GM23338 (cell line): ENCODE results near the gene SHFL. TPM values are rescaled to one million over a fixed set of nuclear protein-coding genes. Genes with fewer than 3 reads are reported as not detected.

Experiments used
- ATAC-seq: fragments of 200-7000 bp; cut with Tn5 transposase; 3 replicates; pipeline ENCODE4 v1.9.1; 2020
- DNase-seq: peaks from one replicate; pipeline ENCODE4 v3.0.0-alpha.2; 2015; ENCODE audit warnings: low spot score
- H2AFZ ChIP-seq: fragments of 200-600 bp; sonication (generic); 2 replicates; pipeline ENCODE4 v1.8.0; 2016; ENCODE audit warnings: antibody characterized with exemption, mild to moderate bottlenecking, moderate library complexity
- H3F3A ChIP-seq: fragments of 200-600 bp; sonication (generic); replicated peaks from 2 replicates; pipeline ENCODE4 v1.8.0; 2017; ENCODE audit warnings: antibody characterized with exemption, mixed run types, low read depth
- H3K27ac ChIP-seq: fragments of 200-600 bp; sonication (generic); 2 replicates; pipeline ENCODE4 v1.6.1; 2016; ENCODE audit warnings: low read depth
- H3K27me3 ChIP-seq: fragments of 200-600 bp; sonication (generic); 2 replicates; pipeline ENCODE4 v1.8.0; 2016; ENCODE audit warnings: mild to moderate bottlenecking, mixed run types, moderate library complexity; ENCODE audit not compliant: insufficient read depth
- H3K36me3 ChIP-seq: fragments of 200-600 bp; sonication (generic); 2 replicates; pipeline ENCODE4 v1.8.0; 2016; ENCODE audit warnings: mild to moderate bottlenecking; ENCODE audit not compliant: insufficient read depth
- H3K4me1 ChIP-seq: fragments of 200-600 bp; sonication (generic); 2 replicates; pipeline ENCODE4 v1.8.0; 2016; ENCODE audit warnings: mild to moderate bottlenecking, moderate library complexity; ENCODE audit not compliant: insufficient read depth
- H3K4me2 ChIP-seq: fragments of 200-600 bp; sonication (generic); 2 replicates; pipeline ENCODE4 v1.7.1; 2017; ENCODE audit warnings: mixed run types
- H3K4me3 ChIP-seq: fragments of 200-600 bp; sonication (generic); 2 replicates; pipeline ENCODE4 v1.6.1; 2016; ENCODE audit warnings: mixed run types
- H3K79me2 ChIP-seq: fragments of 200-600 bp; sonication (generic); replicated peaks from 2 replicates; pipeline ENCODE4 v1.8.0; 2017; ENCODE audit warnings: mild to moderate bottlenecking; ENCODE audit not compliant: insufficient read depth
- H3K9me2 ChIP-seq: fragments of 200-600 bp; sonication (generic); 2 replicates; pipeline ENCODE4 v1.8.0; 2017; ENCODE audit not compliant: insufficient read depth
- H4K20me1 ChIP-seq: fragments of 200-600 bp; sonication (generic); replicated peaks from 2 replicates; pipeline ENCODE4 v1.8.0; 2017; ENCODE audit warnings: mild to moderate bottlenecking; ENCODE audit not compliant: insufficient read depth
- H3K27ac Mint-ChIP-seq: 2 replicates; pipeline ENCODE4 v1.8.0; 2020; ENCODE audit warnings: inconsistent platforms, mild to moderate bottlenecking, moderate library complexity, mixed read lengths
- H3K27me3 Mint-ChIP-seq: 3 replicates; pipeline ENCODE4 v1.8.0; 2022; ENCODE audit warnings: low read depth, mild to moderate bottlenecking, moderate library complexity, mixed read lengths, inconsistent platforms; ENCODE audit not compliant: insufficient read depth, poor library complexity
- H3K36me3 Mint-ChIP-seq: 3 replicates; pipeline ENCODE4 v1.8.0; 2021; ENCODE audit warnings: low read depth, mild to moderate bottlenecking, inconsistent platforms, moderate library complexity, mixed read lengths
- H3K4me1 Mint-ChIP-seq: 3 replicates; pipeline ENCODE4 v1.8.0; 2020; ENCODE audit warnings: mild to moderate bottlenecking, inconsistent platforms, mixed read lengths
- H3K4me3 Mint-ChIP-seq: 3 replicates; pipeline ENCODE4 v1.8.0; 2021; ENCODE audit warnings: moderate library complexity, mild to moderate bottlenecking, inconsistent platforms, mixed read lengths
- H3K9me3 Mint-ChIP-seq: 3 replicates; pipeline ENCODE4 v1.8.0; 2020; ENCODE audit warnings: moderate library complexity, mild to moderate bottlenecking, inconsistent platforms, mixed read lengths
- CREB1 ChIP-seq: fragments of 250-450 bp; sonication (Bioruptor Pico); IDR thresholded peaks from 2 replicates; pipeline ENCODE4 v1.5.0; 2020; ENCODE audit warnings: low read depth, mild to moderate bottlenecking, moderate library complexity
- EZH2 ChIP-seq: fragments of 200-600 bp; sonication (generic); IDR thresholded peaks from one replicate; pipeline ENCODE4 v1.8.0; 2017; ENCODE audit warnings: antibody characterized with exemption, mild to moderate bottlenecking, low read depth; ENCODE audit not compliant: unreplicated experiment
- EZH2phosphoT487 ChIP-seq: fragments of 200-600 bp; sonication (generic); IDR thresholded peaks from one replicate; pipeline ENCODE4 v1.8.1; 2018; ENCODE audit warnings: antibody characterized with exemption; ENCODE audit not compliant: unreplicated experiment
- JUNB ChIP-seq: IDR thresholded peaks from one replicate; pipeline ENCODE4 v1.6.1; 2016; ENCODE audit warnings: antibody characterized with exemption; ENCODE audit not compliant: unreplicated experiment
- NANOG ChIP-seq: IDR thresholded peaks from 2 replicates; pipeline ENCODE4 v1.6.1; 2016; ENCODE audit warnings: antibody characterized with exemption, borderline replicate concordance
- POLR2AphosphoS5 ChIP-seq: IDR thresholded peaks from 2 replicates; pipeline ENCODE4 v1.6.1; 2016; ENCODE audit warnings: antibody characterized with exemption, low read depth
- STAT1 ChIP-seq: IDR thresholded peaks from one replicate; pipeline ENCODE4 v1.6.1; 2016; ENCODE audit warnings: antibody characterized with exemption; ENCODE audit not compliant: unreplicated experiment
- ZNF114 ChIP-seq: fragments of 250-450 bp; sonication (Bioruptor Pico); IDR thresholded peaks from 2 replicates; pipeline ENCODE4 v1.5.0; 2020; ENCODE audit warnings: mild to moderate bottlenecking, moderate library complexity
- ZNF331 ChIP-seq: fragments of 250-450 bp; sonication (Bioruptor Pico); IDR thresholded peaks from 2 replicates; pipeline ENCODE4 v1.5.0; 2020; ENCODE audit warnings: low read depth, mild to moderate bottlenecking, moderate library complexity
- polyA plus RNA-seq: library from polyadenylated mRNA; unstranded; fragments of >200 nt; fragmentation: Nextera tagmentation; extraction: Ambion mirVana; gene quantifications from 2 replicates; pipeline ENCODE4 v1.2.1, GENCODE V29; 2016
- total RNA-seq: library from RNA; depleted of rRNA; stranded (reverse); fragments of >200 nt; shearing (Covaris generic); gene quantifications from 2 replicates; pipeline ENCODE4 v1.2.3, GENCODE V29; 2014
- TF ChIP-seq, protein P1 (sequence below): IDR thresholded peaks from 2 replicates; pipeline ENCODE4 v1.6.1; 2016; ENCODE audit warnings: antibody characterized with exemption
- TF ChIP-seq, protein P2 (sequence below), 2 experiments: fragments of 200-600 bp in 1 of 2; sonication (generic) in 1 of 2; conservative IDR thresholded peaks; 2 replicates each; pipeline versions ENCODE4 v1.5.1 to v1.6.1; 2016 to 2017; ENCODE audit warnings: antibody characterized with exemption in 2 of 2, low read depth in 2 of 2, mild to moderate bottlenecking in 2 of 2, moderate library complexity in 1 of 2
- TF ChIP-seq, protein P3 (sequence below): IDR thresholded peaks from one replicate; pipeline ENCODE4 v1.6.1; 2018; ENCODE audit warnings: antibody characterized with exemption; ENCODE audit not compliant: unreplicated experiment
- TF ChIP-seq, protein P4 (sequence below): fragments of 250-450 bp; sonication (Bioruptor Pico); IDR thresholded peaks from 2 replicates; pipeline ENCODE4 v1.5.0; 2020; ENCODE audit warnings: mild to moderate bottlenecking, moderate library complexity

SHFL gene
- total and polyA plus RNA-seq, 2 experiments from 2014 or later, result 31.7 to 32.1 TPM

DNA sequence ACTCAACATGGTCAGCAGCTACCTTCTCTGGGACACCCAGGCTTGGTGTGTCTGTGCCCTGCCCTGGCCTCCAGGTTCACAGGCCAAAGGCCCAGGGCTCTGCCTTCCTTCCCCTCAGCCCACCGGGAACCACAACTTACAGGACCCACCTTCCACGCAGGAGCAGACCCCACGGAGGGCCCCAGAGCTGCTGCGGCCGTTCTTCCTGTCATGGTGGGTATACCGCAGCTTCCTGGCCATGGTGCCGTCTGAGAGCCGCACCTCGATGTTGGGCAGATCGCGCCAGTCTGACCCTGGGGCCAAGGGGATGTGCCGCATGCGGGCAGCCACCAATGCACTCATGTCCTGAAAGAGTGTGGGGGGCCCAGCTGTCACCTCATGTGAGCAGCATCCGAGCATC, 50.8 kb downstream of the SHFL start:
- Histone ChIP-seq H2AFZ (no peak overlapping the region), H3K9me2 (no peaks in the 10 kb centered on the region), H3K4me1 (no peaks in the 10 kb centered on the region), H4K20me1 (peaks cover 8% of the 10 kb centered on the region), H3K36me3 (peaks cover 40% of the 10 kb centered on the region), H3F3A (0 out of 2 replicates have a peak, but pooled peaks cover 4% of the 10 kb centered on the region), H3K4me3 (no peak overlapping the region), H3K27me3 (no peaks in the 10 kb centered on the region), H3K4me2 (no peak overlapping the region), H3K79me2 (no peaks in the 10 kb centered on the region), H3K27ac (no peak overlapping the region)
- no peak overlapping the region for H3K4me3 Mint-ChIP-seq
- peaks cover 7% of the 10 kb centered on the region for H3K27me3 Mint-ChIP-seq
- no peaks in the 10 kb centered on the region for H3K4me1 Mint-ChIP-seq
- DNase-seq (no peak), ATAC-seq (no peak)
- no peak overlapping the region for H3K27ac Mint-ChIP-seq
- peaks cover 79% of the 10 kb centered on the region for H3K36me3 Mint-ChIP-seq
- TF ChIP-seq POLR2AphosphoS5 (no peak), JUNB (no peak), ZNF331 (CRISPR knock-in tag) (no peak), EZH2 (no peak), CREB1 (CRISPR knock-in tag) (no peak), STAT1 (no peak), ZNF114 (CRISPR knock-in tag) (no peak), EZH2phosphoT487 (no peak), NANOG (no peak)
- TF ChIP-seq, protein P1, sequence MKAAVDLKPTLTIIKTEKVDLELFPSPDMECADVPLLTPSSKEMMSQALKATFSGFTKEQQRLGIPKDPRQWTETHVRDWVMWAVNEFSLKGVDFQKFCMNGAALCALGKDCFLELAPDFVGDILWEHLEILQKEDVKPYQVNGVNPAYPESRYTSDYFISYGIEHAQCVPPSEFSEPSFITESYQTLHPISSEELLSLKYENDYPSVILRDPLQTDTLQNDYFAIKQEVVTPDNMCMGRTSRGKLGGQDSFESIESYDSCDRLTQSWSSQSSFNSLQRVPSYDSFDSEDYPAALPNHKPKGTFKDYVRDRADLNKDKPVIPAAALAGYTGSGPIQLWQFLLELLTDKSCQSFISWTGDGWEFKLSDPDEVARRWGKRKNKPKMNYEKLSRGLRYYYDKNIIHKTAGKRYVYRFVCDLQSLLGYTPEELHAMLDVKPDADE, result no peak
- TF ChIP-seq, protein P2, sequence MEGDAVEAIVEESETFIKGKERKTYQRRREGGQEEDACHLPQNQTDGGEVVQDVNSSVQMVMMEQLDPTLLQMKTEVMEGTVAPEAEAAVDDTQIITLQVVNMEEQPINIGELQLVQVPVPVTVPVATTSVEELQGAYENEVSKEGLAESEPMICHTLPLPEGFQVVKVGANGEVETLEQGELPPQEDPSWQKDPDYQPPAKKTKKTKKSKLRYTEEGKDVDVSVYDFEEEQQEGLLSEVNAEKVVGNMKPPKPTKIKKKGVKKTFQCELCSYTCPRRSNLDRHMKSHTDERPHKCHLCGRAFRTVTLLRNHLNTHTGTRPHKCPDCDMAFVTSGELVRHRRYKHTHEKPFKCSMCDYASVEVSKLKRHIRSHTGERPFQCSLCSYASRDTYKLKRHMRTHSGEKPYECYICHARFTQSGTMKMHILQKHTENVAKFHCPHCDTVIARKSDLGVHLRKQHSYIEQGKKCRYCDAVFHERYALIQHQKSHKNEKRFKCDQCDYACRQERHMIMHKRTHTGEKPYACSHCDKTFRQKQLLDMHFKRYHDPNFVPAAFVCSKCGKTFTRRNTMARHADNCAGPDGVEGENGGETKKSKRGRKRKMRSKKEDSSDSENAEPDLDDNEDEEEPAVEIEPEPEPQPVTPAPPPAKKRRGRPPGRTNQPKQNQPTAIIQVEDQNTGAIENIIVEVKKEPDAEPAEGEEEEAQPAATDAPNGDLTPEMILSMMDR (conservative IDR thresholded peaks at IDR 0.05; ENCODE audit: low read depth in 2 of 2), result no peak
- TF ChIP-seq, protein P3, sequence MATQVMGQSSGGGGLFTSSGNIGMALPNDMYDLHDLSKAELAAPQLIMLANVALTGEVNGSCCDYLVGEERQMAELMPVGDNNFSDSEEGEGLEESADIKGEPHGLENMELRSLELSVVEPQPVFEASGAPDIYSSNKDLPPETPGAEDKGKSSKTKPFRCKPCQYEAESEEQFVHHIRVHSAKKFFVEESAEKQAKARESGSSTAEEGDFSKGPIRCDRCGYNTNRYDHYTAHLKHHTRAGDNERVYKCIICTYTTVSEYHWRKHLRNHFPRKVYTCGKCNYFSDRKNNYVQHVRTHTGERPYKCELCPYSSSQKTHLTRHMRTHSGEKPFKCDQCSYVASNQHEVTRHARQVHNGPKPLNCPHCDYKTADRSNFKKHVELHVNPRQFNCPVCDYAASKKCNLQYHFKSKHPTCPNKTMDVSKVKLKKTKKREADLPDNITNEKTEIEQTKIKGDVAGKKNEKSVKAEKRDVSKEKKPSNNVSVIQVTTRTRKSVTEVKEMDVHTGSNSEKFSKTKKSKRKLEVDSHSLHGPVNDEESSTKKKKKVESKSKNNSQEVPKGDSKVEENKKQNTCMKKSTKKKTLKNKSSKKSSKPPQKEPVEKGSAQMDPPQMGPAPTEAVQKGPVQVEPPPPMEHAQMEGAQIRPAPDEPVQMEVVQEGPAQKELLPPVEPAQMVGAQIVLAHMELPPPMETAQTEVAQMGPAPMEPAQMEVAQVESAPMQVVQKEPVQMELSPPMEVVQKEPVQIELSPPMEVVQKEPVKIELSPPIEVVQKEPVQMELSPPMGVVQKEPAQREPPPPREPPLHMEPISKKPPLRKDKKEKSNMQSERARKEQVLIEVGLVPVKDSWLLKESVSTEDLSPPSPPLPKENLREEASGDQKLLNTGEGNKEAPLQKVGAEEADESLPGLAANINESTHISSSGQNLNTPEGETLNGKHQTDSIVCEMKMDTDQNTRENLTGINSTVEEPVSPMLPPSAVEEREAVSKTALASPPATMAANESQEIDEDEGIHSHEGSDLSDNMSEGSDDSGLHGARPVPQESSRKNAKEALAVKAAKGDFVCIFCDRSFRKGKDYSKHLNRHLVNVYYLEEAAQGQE, result no peak
- TF ChIP-seq, protein P4, sequence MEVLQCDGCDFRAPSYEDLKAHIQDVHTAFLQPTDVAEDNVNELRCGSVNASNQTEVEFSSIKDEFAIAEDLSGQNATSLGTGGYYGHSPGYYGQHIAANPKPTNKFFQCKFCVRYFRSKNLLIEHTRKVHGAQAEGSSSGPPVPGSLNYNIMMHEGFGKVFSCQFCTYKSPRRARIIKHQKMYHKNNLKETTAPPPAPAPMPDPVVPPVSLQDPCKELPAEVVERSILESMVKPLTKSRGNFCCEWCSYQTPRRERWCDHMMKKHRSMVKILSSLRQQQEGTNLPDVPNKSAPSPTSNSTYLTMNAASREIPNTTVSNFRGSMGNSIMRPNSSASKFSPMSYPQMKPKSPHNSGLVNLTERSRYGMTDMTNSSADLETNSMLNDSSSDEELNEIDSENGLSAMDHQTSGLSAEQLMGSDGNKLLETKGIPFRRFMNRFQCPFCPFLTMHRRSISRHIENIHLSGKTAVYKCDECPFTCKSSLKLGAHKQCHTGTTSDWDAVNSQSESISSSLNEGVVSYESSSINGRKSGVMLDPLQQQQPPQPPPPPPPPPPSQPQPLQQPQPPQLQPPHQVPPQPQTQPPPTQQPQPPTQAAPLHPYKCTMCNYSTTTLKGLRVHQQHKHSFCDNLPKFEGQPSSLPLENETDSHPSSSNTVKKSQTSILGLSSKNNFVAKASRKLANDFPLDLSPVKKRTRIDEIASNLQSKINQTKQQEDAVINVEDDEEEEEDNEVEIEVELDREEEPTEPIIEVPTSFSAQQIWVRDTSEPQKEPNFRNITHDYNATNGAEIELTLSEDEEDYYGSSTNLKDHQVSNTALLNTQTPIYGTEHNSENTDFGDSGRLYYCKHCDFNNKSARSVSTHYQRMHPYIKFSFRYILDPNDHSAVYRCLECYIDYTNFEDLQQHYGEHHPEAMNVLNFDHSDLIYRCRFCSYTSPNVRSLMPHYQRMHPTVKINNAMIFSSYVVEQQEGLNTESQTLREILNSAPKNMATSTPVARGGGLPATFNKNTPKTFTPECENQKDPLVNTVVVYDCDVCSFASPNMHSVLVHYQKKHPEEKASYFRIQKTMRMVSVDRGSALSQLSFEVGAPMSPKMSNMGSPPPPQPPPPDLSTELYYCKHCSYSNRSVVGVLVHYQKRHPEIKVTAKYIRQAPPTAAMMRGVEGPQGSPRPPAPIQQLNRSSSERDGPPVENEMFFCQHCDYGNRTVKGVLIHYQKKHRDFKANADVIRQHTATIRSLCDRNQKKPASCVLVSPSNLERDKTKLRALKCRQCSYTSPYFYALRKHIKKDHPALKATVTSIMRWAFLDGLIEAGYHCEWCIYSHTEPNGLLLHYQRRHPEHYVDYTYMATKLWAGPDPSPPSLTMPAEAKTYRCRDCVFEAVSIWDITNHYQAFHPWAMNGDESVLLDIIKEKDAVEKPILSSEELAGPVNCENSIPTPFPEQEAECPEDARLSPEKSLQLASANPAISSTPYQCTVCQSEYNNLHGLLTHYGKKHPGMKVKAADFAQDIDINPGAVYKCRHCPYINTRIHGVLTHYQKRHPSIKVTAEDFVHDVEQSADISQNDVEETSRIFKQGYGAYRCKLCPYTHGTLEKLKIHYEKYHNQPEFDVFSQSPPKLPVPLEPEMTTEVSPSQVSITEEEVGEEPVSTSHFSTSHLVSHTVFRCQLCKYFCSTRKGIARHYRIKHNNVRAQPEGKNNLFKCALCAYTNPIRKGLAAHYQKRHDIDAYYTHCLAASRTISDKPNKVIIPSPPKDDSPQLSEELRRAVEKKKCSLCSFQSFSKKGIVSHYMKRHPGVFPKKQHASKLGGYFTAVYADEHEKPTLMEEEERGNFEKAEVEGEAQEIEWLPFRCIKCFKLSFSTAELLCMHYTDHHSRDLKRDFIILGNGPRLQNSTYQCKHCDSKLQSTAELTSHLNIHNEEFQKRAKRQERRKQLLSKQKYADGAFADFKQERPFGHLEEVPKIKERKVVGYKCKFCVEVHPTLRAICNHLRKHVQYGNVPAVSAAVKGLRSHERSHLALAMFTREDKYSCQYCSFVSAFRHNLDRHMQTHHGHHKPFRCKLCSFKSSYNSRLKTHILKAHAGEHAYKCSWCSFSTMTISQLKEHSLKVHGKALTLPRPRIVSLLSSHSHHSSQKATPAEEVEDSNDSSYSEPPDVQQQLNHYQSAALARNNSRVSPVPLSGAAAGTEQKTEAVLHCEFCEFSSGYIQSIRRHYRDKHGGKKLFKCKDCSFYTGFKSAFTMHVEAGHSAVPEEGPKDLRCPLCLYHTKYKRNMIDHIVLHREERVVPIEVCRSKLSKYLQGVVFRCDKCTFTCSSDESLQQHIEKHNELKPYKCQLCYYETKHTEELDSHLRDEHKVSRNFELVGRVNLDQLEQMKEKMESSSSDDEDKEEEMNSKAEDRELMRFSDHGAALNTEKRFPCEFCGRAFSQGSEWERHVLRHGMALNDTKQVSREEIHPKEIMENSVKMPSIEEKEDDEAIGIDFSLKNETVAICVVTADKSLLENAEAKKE (CRISPR knock-in tag), result no peak
- H3K9me3 Mint-ChIP-seq, result no peaks in the 10 kb centered on the region
